CD4-positive, alpha-beta T cell treated with Interferon alpha-2 for 1 hour (primary cell): Measurements from ENCODE around the gene UCP3.
A peak's percentile ranks its signal among the peaks of the same experiment; 100 is the strongest.

Experiments used
- DNase-seq, 2 donors: peaks; one replicate each; pipeline ENCODE4 v3.0.0-alpha.2; 2020 to 2022

The UCP3 gene

GRCh38 chr11:73950869-73951710 is 57.8 kb downstream of the UCP3 start, which contains the start of gene DNAJB13:
Gene DNAJB13, plus strand, starts transcription at chr11:73951026. Its CDS starts 44 bp downstream, at chr11:73951070.
- peak; percentile 26 to 30 for DNase-seq
